Astrocyte (in vitro differentiated cells and primary cell): Measurements from ENCODE around the gene TIPARP. TPM values are rescaled to one million over a fixed set of nuclear protein-coding genes. Genes with fewer than 3 reads are reported as not detected.

Experiments
- DNase-seq: peaks from one replicate; pipeline ENCODE4 v3.0.0-alpha.2; 2010; ENCODE audit warnings: low read depth
- FAIRE-seq: peaks from 2 replicates; lab custom pipeline; 2011; peaks lifted over from hg19 to GRCh38; lab: Jason Lieb, UNC
- H2AFZ ChIP-seq: 2 replicates; pipeline ENCODE4 v1.6.0; 2012; ENCODE audit warnings: low read depth, low read length, inconsistent platforms
- H3K27ac ChIP-seq: 2 replicates; pipeline ENCODE4 v1.5.1; 2011; ENCODE audit warnings: low read depth, low read length, inconsistent platforms
- H3K27me3 ChIP-seq: 2 replicates; pipeline ENCODE4 v1.6.0; 2011; ENCODE audit warnings: low read length, inconsistent platforms; ENCODE audit not compliant: insufficient read depth
- H3K36me3 ChIP-seq: 2 replicates; pipeline ENCODE4 v1.5.1; 2011; ENCODE audit warnings: low read length, inconsistent platforms; ENCODE audit not compliant: insufficient read depth
- H3K4me1 ChIP-seq: 2 replicates; pipeline ENCODE4 v1.5.1; 2011; ENCODE audit warnings: low read length, inconsistent platforms; ENCODE audit not compliant: insufficient read depth
- H3K4me2 ChIP-seq: 2 replicates; pipeline ENCODE4 v1.6.0; 2012; ENCODE audit warnings: low read length, inconsistent platforms
- H3K4me3 ChIP-seq: 2 replicates; pipeline ENCODE4 v1.5.1; 2011; ENCODE audit warnings: low read depth, mild to moderate bottlenecking, low read length, inconsistent platforms; ENCODE audit not compliant: insufficient read depth
- H3K79me2 ChIP-seq: 2 replicates; pipeline ENCODE4 v1.6.0; 2012; ENCODE audit warnings: mild to moderate bottlenecking, low read length, inconsistent platforms; ENCODE audit not compliant: insufficient read depth
- H3K9ac ChIP-seq: 2 replicates; pipeline ENCODE4 v1.6.0; 2012; ENCODE audit warnings: mild to moderate bottlenecking, low read length, inconsistent platforms
- H3K9me3 ChIP-seq: 2 replicates; pipeline ENCODE4 v1.5.1; 2012; ENCODE audit warnings: low read depth, mild to moderate bottlenecking, low read length, inconsistent platforms; ENCODE audit not compliant: insufficient read depth
- H4K20me1 ChIP-seq: 2 replicates; pipeline ENCODE4 v1.6.0; 2012; ENCODE audit warnings: low read length, inconsistent platforms; ENCODE audit not compliant: insufficient read depth
- H3K27ac Mint-ChIP-seq: one replicate; pipeline ENCODE4 v1.8.0; 2021; ENCODE audit warnings: mild to moderate bottlenecking, mixed read lengths; ENCODE audit not compliant: unreplicated experiment
- H3K27me3 Mint-ChIP-seq: one replicate; pipeline ENCODE4 v1.8.0; 2021; ENCODE audit warnings: low read depth, mixed read lengths; ENCODE audit not compliant: unreplicated experiment
- H3K36me3 Mint-ChIP-seq: one replicate; pipeline ENCODE4 v1.8.0; 2021; ENCODE audit warnings: low read depth, mixed read lengths; ENCODE audit not compliant: unreplicated experiment
- H3K4me1 Mint-ChIP-seq: one replicate; pipeline ENCODE4 v1.8.0; 2021; ENCODE audit warnings: low read depth, mixed read lengths; ENCODE audit not compliant: unreplicated experiment
- H3K4me3 Mint-ChIP-seq: one replicate; pipeline ENCODE4 v1.8.0; 2021; ENCODE audit warnings: mild to moderate bottlenecking, moderate library complexity, mixed read lengths; ENCODE audit not compliant: unreplicated experiment
- H3K9me3 Mint-ChIP-seq: one replicate; pipeline ENCODE4 v1.8.0; 2021; ENCODE audit warnings: mild to moderate bottlenecking, mixed read lengths; ENCODE audit not compliant: unreplicated experiment
- CTCF ChIP-seq: IDR thresholded peaks from 2 replicates; pipeline ENCODE4 v1.5.1; 2011; ENCODE audit warnings: low read depth, mild to moderate bottlenecking, inconsistent platforms, low read length, moderate library complexity; ENCODE audit not compliant: insufficient read depth
- EZH2 ChIP-seq: IDR thresholded peaks from 2 replicates; pipeline ENCODE4 v1.6.1; 2012; ENCODE audit warnings: mild to moderate bottlenecking, low read length, inconsistent platforms; ENCODE audit not compliant: insufficient read depth
- total RNA-seq: library from RNA; stranded (reverse); gene quantifications from 2 replicates; pipeline ENCODE4 v1.2.1, GENCODE V29; 2021

TIPARP gene
- total RNA-seq, 1 donor from 2014 or later: 74.2 TPM

DNA sequence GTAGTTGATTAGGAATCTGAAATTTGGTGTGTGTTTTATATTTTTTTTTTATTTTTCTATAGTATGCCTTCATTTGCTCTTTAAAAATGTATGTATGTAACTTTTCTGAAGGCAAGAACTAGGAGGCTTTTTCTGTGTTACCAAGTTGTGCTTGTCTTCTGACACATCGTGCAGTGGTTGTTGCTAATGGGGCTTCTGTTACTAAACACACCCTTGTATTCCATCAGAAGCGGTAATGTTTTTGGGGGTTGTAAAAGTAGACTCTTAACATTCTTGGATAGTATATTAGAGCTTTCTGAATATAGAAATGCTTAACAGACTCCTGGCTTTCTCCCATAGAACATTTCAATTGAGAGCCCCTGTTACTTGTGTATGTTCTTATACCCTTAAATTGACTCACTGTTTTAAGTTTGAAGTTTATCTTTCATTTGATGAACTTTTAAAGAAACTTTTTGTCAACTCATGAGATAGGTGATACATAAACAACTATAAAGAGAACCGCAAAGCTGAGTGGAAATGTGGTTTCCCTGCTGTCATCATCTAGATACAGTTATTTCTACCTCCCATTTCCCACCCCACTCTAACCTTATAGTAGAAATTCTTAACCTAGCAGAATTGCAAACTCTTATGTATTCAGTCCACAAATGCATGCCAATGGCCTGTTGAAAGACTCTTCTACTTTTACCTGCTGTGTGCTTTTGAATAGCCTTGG, 2.5 kb downstream of the TIPARP start:
- Mint-ChIP-seq H3K9me3 (no peaks in the 10 kb centered on the region), H3K27ac (peak overlapping the region; percentile 91), H3K4me1 (peaks cover 34% of the 10 kb centered on the region), H3K4me3 (peak overlapping the region; percentile 98), H3K27me3 (no peaks in the 10 kb centered on the region), H3K36me3 (peaks cover 20% of the 10 kb centered on the region)
- Histone ChIP-seq H4K20me1 (peaks cover 71% of the 10 kb centered on the region), H3K4me2 (peak overlapping the region; percentile 81), H3K9me3 (no peaks in the 10 kb centered on the region), H3K9ac (peak overlapping the region; percentile 97), H3K4me1 (peaks cover 38% of the 10 kb centered on the region), H3K27me3 (no peaks in the 10 kb centered on the region), H3K27ac (peak overlapping the region; percentile 89), H3K79me2 (peaks cover 75% of the 10 kb centered on the region), H3K36me3 (peaks cover 26% of the 10 kb centered on the region), H3K4me3 (peak overlapping the region; percentile 94), H2AFZ (no peak overlapping the region)
- no peak for FAIRE-seq
- peak; percentile 24 for DNase-seq
- no peak for TF ChIP-seq CTCF

DNA sequence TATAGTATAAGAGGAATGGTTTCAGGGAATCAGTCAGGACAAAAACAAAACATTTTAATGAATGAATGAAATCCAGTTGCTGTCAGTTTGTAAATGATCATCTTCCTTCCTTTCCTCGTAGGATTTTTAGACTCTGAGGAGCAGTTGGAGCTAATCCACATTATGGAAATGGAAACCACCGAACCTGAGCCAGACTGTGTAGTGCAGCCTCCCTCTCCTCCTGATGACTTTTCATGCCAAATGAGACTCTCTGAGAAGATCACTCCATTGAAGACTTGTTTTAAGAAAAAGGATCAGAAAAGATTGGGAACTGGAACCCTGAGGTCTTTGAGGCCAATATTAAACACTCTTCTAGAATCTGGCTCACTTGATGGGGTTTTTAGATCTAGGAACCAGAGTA, 3.1 kb downstream of the TIPARP start:
- Histone ChIP-seq H3K27ac (peak overlapping the region; percentile 89), H3K36me3 (peaks cover 26% of the 10 kb centered on the region), H3K4me3 (peak overlapping the region; percentile 94), H3K27me3 (no peaks in the 10 kb centered on the region), H3K79me2 (peaks cover 81% of the 10 kb centered on the region), H3K4me2 (peak overlapping the region; percentile 81), H3K4me1 (peaks cover 39% of the 10 kb centered on the region), H4K20me1 (peaks cover 77% of the 10 kb centered on the region), H3K9me3 (no peaks in the 10 kb centered on the region), H3K9ac (peak overlapping the region; percentile 97), H2AFZ (no peak overlapping the region)
- FAIRE-seq (no peak), DNase-seq (no peak)
- peak overlapping the region; percentile 98 for H3K4me3 Mint-ChIP-seq
- H3K36me3 Mint-ChIP-seq: peaks cover 20% of the 10 kb centered on the region
- H3K27ac Mint-ChIP-seq: peak overlapping the region; percentile 7
- peaks cover 39% of the 10 kb centered on the region for H3K4me1 Mint-ChIP-seq
- no peaks in the 10 kb centered on the region for H3K9me3 Mint-ChIP-seq
- TF ChIP-seq EZH2: no peak
- TF ChIP-seq CTCF: no peak
- H3K27me3 Mint-ChIP-seq: no peaks in the 10 kb centered on the region

GRCh38 chr3:156678197-156678596, 3.8 kb downstream of the TIPARP start:
- peak overlapping the region; percentile 81 for H3K4me2 ChIP-seq
- peak overlapping the region; percentile 7 for H3K27ac Mint-ChIP-seq
- DNase-seq (no peak), FAIRE-seq (no peak)
- H3K36me3 ChIP-seq: peaks cover 26% of the 10 kb centered on the region
- H3K4me1 Mint-ChIP-seq: peaks cover 44% of the 10 kb centered on the region
- H4K20me1 ChIP-seq: peaks cover 84% of the 10 kb centered on the region
- peaks cover 39% of the 10 kb centered on the region for H3K4me1 ChIP-seq
- peak overlapping the region; percentile 98 for H3K4me3 Mint-ChIP-seq
- H3K27me3 Mint-ChIP-seq: no peaks in the 10 kb centered on the region
- H3K4me3 ChIP-seq: peak overlapping the region; percentile 94
- H3K27ac ChIP-seq: no peak overlapping the region
- no peaks in the 10 kb centered on the region for H3K9me3 Mint-ChIP-seq
- TF ChIP-seq CTCF (no peak), EZH2 (no peak)
- no peaks in the 10 kb centered on the region for H3K27me3 ChIP-seq
- no peak overlapping the region for H2AFZ ChIP-seq
- H3K36me3 Mint-ChIP-seq: peaks cover 20% of the 10 kb centered on the region
- H3K79me2 ChIP-seq: peaks cover 88% of the 10 kb centered on the region
- H3K9ac ChIP-seq: peak overlapping the region; percentile 97
- no peaks in the 10 kb centered on the region for H3K9me3 ChIP-seq
